ENCODE results near the gene RPLP2. TPM values are rescaled to one million over a fixed set of nuclear protein-coding genes. Genes with fewer than 3 reads are reported as not detected.

Gene RPLP2
- total and polyA plus RNA-seq, 8 donors: 761 to 1,687 (median 1,137) TPM

- ATAC-seq: peak; percentile 2 to 15 (median 6)
Observed at GRCh38 chr11:825366-826226, 15.8 kb downstream of the RPLP2 start.

DNA sequence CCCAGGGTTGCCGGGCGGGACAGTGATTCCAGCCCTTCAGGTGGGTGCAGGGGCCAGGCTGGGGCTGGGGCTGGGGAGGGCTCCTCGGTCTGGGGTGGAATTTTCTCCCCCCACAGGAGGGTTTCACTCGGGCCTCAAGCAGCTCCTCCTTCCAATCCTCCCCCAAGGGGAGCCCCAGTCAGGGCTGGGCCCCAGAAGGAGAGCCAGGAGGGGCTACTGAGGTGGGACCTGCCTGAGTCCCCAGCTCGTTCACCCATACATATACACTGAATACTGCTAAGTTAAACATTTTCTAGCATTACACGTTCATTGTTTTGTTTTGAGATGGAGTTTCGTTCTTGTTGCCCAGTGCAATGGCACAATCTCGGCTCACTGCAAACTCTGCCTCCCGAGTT lies 16.5 kb downstream of the RPLP2 start:
- no peaks in the 10 kb centered on the region for H3K27me3 ChIP-seq
- no peak for DNase-seq
- TF ChIP-seq CTCF (IDR thresholded peaks at IDR 0.05): no peak
- peak overlapping the region in 3 of 4 donors; percentile 57 to 69 (median 63) for H3K4me3 ChIP-seq
- no peak for FAIRE-seq
- H3K27ac ChIP-seq: peak overlapping the region; percentile 88 to 97 (median 91)
- intact Hi-C loops (cut with DNase I): no loop called here
- WGBS, 2 donors: 18% methylated on average over 9 of the region's 9 CpGs
- peaks cover 31 to 52% (median 44%) of the 10 kb centered on the region in 3 donors for H3K4me1 ChIP-seq
- H3K36me3 ChIP-seq: peaks cover 0 to 10% (median 6%) of the 10 kb centered on the region in 3 donors
- ATAC-seq: no peak
- H3K9me3 ChIP-seq: no peaks in the 10 kb centered on the region

More at GRCh38 chr11:825366-826226, 15.8 kb downstream of the RPLP2 start:
- H3K27me3 ChIP-seq: no peaks in the 10 kb centered on the region
- peak overlapping the region in 2 of 4 donors; percentile 63 to 69 for H3K4me3 ChIP-seq
- DNase-seq (peak; percentile 66 to 91 (median 84)), FAIRE-seq (no peak)
- intact Hi-C loops (cut with DNase I): no loop called here
- WGBS, 2 donors: 20 to 23% methylated on average over 12 of the region's 12 CpGs
- no peaks in the 10 kb centered on the region for H3K9me3 ChIP-seq
- peaks cover 36 to 58% (median 44%) of the 10 kb centered on the region in 3 donors for H3K4me1 ChIP-seq
- TF ChIP-seq CTCF (IDR thresholded peaks at IDR 0.05): no peak
- peak overlapping the region; percentile 88 to 97 (median 91) for H3K27ac ChIP-seq
- H3K36me3 ChIP-seq: peaks cover 0 to 10% (median 6%) of the 10 kb centered on the region in 3 donors

DNA sequence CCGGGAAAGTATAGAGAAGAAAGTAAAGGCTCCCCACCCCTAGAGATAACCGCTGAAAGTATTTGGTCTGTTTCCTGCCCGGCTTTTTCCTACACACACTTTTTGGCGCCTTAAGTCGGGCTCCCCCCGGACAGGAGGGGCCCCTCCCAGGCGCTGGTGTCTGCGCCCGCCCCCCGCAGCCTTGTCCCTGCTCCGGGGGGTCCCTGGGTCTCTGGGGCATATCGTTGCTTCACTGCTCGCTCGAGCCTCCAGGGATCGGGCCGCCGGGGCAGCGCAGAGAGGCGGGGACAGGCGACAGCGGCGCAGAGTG lies 17.0 kb downstream of the RPLP2 start:
- 1 to 3% methylated on average over 17 to 22 of the region's 22 CpGs for WGBS, 2 donors
- H3K4me3 ChIP-seq: peak overlapping the region; percentile 51 to 69 (median 60)
- no peaks in the 10 kb centered on the region for H3K9me3 ChIP-seq

DNA sequence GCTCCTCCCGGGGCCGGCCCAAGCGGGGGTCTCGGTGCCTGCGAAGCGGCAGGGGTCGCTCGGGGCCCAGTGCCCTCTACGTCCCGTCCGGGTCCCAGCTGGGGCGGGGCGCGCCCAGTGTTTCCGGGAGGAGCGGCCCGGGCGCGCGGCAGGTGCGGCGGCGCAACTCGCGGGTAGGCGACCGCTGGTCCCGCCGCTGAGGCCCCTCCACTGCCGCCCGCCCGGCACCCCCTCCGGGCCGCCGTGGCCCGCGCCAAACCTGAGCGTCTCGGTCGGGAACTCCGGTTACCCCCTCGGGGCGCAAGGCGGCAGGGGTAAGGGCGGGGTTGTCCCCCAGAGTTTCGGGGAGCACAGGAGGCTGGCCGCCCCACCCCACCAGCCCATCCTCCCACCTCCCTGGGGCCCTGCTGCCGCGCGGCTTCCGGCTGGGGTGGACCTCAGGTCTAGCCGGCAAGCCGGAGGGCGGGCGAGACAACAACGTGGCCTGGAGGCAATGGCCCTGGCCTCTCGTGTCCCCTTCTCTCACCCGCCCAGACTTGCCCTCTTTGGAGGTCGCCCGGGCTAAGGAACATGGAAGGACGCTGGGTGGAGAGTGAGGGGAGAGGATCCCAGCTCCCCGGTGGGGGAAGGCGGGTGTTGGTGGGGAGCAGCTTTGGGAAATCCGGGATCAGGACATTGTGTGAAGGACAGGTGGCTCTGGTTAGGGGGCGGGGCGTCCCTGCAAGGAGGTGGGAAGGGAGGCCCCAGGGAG lies 17.6 kb downstream of the RPLP2 start:
- Histone ChIP-seq H3K4me1 (peaks cover 21 to 45% (median 35%) of the 10 kb centered on the region in 3 donors), H3K27me3 (no peaks in the 10 kb centered on the region), H3K27ac (peak overlapping the region; percentile 88 to 97 (median 91)), H3K9me3 (no peaks in the 10 kb centered on the region), H3K36me3 (peaks cover 0 to 10% (median 6%) of the 10 kb centered on the region in 3 donors), H3K4me3 (peak overlapping the region; percentile 51 to 69 (median 60))
- peak; percentile 80 to 90 (median 82) for DNase-seq
- peak; percentile 23 to 41 (median 32) for ATAC-seq
- intact Hi-C loops (cut with DNase I): no loop called here
- TF ChIP-seq CTCF (IDR thresholded peaks at IDR 0.05): no peak
- WGBS, 2 donors: 1 to 5% methylated on average over 23 to 66 of the region's 66 CpGs
- FAIRE-seq: no peak

More for the DNA sequence above, 17.0 kb downstream of the RPLP2 start:
- FAIRE-seq (no peak), DNase-seq (peak in 1 of 6 donors; percentile 80), ATAC-seq (no peak)
- Histone ChIP-seq H3K4me1 (peaks cover 26 to 48% (median 41%) of the 10 kb centered on the region in 3 donors), H3K27me3 (no peaks in the 10 kb centered on the region), H3K36me3 (peaks cover 0 to 10% (median 6%) of the 10 kb centered on the region in 3 donors), H3K27ac (peak overlapping the region; percentile 88 to 97 (median 91))
- TF ChIP-seq CTCF (IDR thresholded peaks at IDR 0.05): no peak
- intact Hi-C loops (cut with DNase I): no loop called here

Data from pancreas (tissue), 10 donors.